Measurements from ENCODE around the gene CNDP1. TPM values are rescaled to one million over a fixed set of nuclear protein-coding genes. Genes with fewer than 3 reads are reported as not detected.
"Not testable (repeated sequence)": the region's sequence is repeated elsewhere in the genome, so short reads cannot be mapped to it uniquely, and the experiment has no call there.

Gene CNDP1
- polyA plus RNA-seq, 1 experiment, result not detected

GRCh38 chr18:74562131-74562730 lies 27.9 kb downstream of the CNDP1 start:
- peaks cover 11% of the 10 kb centered on the region for H3K27me3 ChIP-seq (ENCODE audit: control insufficient read depth, insufficient read depth, low read length)
- CTCF ChIA-PET, result interaction anchor here (1.4 kb wide), 1 partner anchor 10 kb away, joined by 11 read pairs; no protein-coding TSS in a partner anchor
- POLR2A ChIA-PET, result no interaction called here
- H3K4me3 ChIP-seq (ENCODE audit: low read depth, low read length), result no peak overlapping the region
- no peak overlapping the region for H3K27ac ChIP-seq (ENCODE audit: low read depth, low read length)
- TF ChIP-seq, protein P1, sequence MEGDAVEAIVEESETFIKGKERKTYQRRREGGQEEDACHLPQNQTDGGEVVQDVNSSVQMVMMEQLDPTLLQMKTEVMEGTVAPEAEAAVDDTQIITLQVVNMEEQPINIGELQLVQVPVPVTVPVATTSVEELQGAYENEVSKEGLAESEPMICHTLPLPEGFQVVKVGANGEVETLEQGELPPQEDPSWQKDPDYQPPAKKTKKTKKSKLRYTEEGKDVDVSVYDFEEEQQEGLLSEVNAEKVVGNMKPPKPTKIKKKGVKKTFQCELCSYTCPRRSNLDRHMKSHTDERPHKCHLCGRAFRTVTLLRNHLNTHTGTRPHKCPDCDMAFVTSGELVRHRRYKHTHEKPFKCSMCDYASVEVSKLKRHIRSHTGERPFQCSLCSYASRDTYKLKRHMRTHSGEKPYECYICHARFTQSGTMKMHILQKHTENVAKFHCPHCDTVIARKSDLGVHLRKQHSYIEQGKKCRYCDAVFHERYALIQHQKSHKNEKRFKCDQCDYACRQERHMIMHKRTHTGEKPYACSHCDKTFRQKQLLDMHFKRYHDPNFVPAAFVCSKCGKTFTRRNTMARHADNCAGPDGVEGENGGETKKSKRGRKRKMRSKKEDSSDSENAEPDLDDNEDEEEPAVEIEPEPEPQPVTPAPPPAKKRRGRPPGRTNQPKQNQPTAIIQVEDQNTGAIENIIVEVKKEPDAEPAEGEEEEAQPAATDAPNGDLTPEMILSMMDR (IDR thresholded peaks at IDR 0.05; ENCODE audit: low read depth, low read length), result no peak
- peaks cover 6% of the 10 kb centered on the region for H3K9me3 ChIP-seq (ENCODE audit: control insufficient read depth, insufficient read depth, low read length)
- no peak for DNase-seq (ENCODE audit: low read depth, low spot score)

DNA sequence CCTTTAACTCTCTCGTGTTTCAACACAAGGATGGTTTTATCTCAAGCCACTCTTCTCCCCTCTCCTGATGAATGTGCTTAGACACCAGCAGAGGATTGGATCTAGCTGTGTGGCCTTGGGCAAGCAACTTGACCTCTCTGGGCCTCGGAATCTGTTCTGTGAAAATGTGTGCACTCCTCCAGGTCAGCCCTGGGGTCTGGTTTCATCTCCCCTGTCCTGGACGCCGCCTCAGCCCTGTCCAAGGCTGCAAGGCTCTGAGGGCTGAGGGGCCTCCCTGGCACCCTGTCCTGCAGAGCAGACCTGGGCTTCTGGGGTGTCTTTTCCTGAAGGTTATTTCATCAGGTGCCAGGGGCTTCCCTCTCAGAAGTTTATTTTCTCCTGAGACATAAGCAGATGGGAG lies 28.5 kb downstream of the CNDP1 start:
- no peak for DNase-seq (ENCODE audit: low read depth, low spot score)
- ChIA-PET POLR2A (no interaction called here), CTCF (no interaction called here)
- H3K27ac ChIP-seq (ENCODE audit: low read depth, low read length), result no peak overlapping the region
- peaks cover 6% of the 10 kb centered on the region for H3K9me3 ChIP-seq (ENCODE audit: control insufficient read depth, insufficient read depth, low read length)
- TF ChIP-seq, protein P1 (IDR thresholded peaks at IDR 0.05; ENCODE audit: low read depth, low read length), result no peak
- H3K27me3 ChIP-seq (ENCODE audit: control insufficient read depth, insufficient read depth, low read length), result peaks cover 11% of the 10 kb centered on the region
- H3K4me3 ChIP-seq (ENCODE audit: low read depth, low read length), result no peak overlapping the region

DNA sequence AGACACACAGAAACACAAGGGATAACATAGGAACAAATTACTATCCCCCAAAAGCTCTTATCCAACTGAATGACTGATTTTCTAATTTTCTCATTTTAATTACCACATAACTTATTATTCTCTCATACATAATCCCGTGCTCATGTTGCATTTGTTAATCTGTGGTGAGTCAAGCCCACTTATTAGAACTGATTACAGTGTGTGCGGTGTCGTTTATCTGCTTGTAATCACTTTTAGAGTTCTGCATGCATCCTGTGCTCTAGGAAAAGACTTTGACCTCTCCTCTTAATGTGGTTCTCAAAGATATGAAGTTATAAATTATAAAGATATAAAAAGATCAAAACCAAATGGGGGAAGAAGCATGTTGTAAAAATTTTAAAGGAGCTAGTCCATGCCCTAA lies 29.7 kb downstream of the CNDP1 start:
- no peak overlapping the region for H3K4me3 ChIP-seq (ENCODE audit: low read depth, low read length)
- ChIA-PET POLR2A (no interaction called here), CTCF (interaction anchor here (1.1 to 2.5 kb wide), 3 partner anchors 12 to 1862 kb away, joined by 3 to 9 read pairs (median 4); no protein-coding TSS in a partner anchor)
- no peak for DNase-seq (ENCODE audit: low read depth, low spot score)
- H3K9me3 ChIP-seq (ENCODE audit: control insufficient read depth, insufficient read depth, low read length), result peaks cover 6% of the 10 kb centered on the region
- TF ChIP-seq, protein P1 (IDR thresholded peaks at IDR 0.05; ENCODE audit: low read depth, low read length), result no peak
- no peak overlapping the region for H3K27ac ChIP-seq (ENCODE audit: low read depth, low read length)
- H3K27me3 ChIP-seq (ENCODE audit: control insufficient read depth, insufficient read depth, low read length), result peaks cover 13% of the 10 kb centered on the region

DNA sequence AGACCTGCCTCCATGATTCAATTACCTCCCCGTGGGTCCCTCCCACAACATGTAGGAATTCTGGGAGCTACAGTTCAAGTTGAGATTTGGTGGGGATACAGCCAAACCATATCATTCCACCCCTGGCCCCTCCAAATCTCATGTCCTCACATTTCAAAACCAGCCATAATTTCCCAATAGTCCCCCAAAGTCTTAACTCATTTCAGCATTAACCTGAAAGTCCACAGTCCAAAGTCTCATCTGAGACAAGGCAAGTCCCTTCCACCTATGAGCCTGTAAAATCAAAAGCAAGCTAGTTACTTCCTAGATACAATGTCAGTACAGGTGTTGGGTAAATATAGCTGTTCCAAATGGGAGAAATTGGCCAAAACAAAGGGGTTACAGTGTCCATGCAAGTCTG lies 30.9 kb downstream of the CNDP1 start:
- H3K9me3 ChIP-seq (ENCODE audit: control insufficient read depth, insufficient read depth, low read length); DNase-seq (ENCODE audit: low read depth, low spot score); POLR2A ChIA-PET; H3K27ac ChIP-seq (ENCODE audit: low read depth, low read length); H3K4me3 ChIP-seq (ENCODE audit: low read depth, low read length): not testable (repeated sequence)
- H3K27me3 ChIP-seq (ENCODE audit: control insufficient read depth, insufficient read depth, low read length), result peaks cover 13% of the 10 kb centered on the region
- CTCF ChIA-PET, result interaction anchor here (1.3 to 2.5 kb wide), 2 partner anchors 13 to 212 kb away, joined by 4 to 9 read pairs; no protein-coding TSS in a partner anchor

- peaks cover 13% of the 10 kb centered on the region for H3K27me3 ChIP-seq (ENCODE audit: control insufficient read depth, insufficient read depth, low read length)
- DNase-seq (ENCODE audit: low read depth, low spot score); POLR2A ChIA-PET; CTCF ChIA-PET; H3K27ac ChIP-seq (ENCODE audit: low read depth, low read length); H3K9me3 ChIP-seq (ENCODE audit: control insufficient read depth, insufficient read depth, low read length); H3K4me3 ChIP-seq (ENCODE audit: low read depth, low read length): not testable (repeated sequence)
Measured at GRCh38 chr18:74565993-74566392, 31.7 kb downstream of the CNDP1 start.

GRCh38 chr18:74567822-74568221 lies 33.5 kb downstream of the CNDP1 start:
- DNase-seq (ENCODE audit: low read depth, low spot score), result no peak
- POLR2A ChIA-PET, result no interaction called here
- Histone ChIP-seq H3K4me3 (ENCODE audit: low read depth, low read length) (no peak overlapping the region), H3K27ac (ENCODE audit: low read depth, low read length) (no peak overlapping the region), H3K27me3 (ENCODE audit: control insufficient read depth, insufficient read depth, low read length) (peaks cover 12% of the 10 kb centered on the region), H3K9me3 (ENCODE audit: control insufficient read depth, insufficient read depth, low read length) (peaks cover 6% of the 10 kb centered on the region; the same call in 1 of the 2 replicates)
- CTCF ChIA-PET, result no interaction called here
- TF ChIP-seq, protein P1 (IDR thresholded peaks at IDR 0.05; ENCODE audit: low read depth, low read length), result no peak
